Adipose tissue (tissue), 3 donors: ENCODE data around the gene ATP6V0C. TPM values are rescaled to one million over a fixed set of nuclear protein-coding genes. Genes with fewer than 3 reads are reported as not detected.
A peak's percentile ranks its signal among the peaks of the same experiment; 100 is the strongest.
"Not testable (repeated sequence)": the region's sequence is repeated elsewhere in the genome, so short reads cannot be mapped to it uniquely, and the experiment has no call there.

Source experiments
- H3K27ac ChIP-seq: one replicate; pipeline ENCODE4 v1.5.1; 2013; ENCODE audit warnings: low read depth, low read length
- WGBS, 3 donors: extraction: QIAGEN DNeasy Blood & Tissue Kit; methylation state at CpG; one replicate each; pipeline ENCODE4 v1.1.7; 2013; 5-methylcytosine and 5-hydroxymethylcytosine counted together
- polyA plus RNA-seq, 3 donors: library from polyadenylated mRNA; stranded (reverse); fragments of 200-250 nt; gene quantifications; one replicate each; pipeline ENCODE4 v1.2.3, GENCODE V29; 2013
- donor health status: healthy with polysubstance abuse.
- donor health status: Bipolar disorder and iron deficiency.
- donor health status: healthy.

Gene ATP6V0C
- polyA plus RNA-seq, 3 donors: 74.2 to 236 (median 89.1) TPM

GRCh38 chr16:2531696-2532493, 18.1 kb downstream of the ATP6V0C start:
- WGBS, 3 donors: 0 to 1% (median 1%) methylated on average over 60 to 84 of the region's 84 CpGs
- H3K27ac ChIP-seq: peak overlapping the region; percentile 93

DNA sequence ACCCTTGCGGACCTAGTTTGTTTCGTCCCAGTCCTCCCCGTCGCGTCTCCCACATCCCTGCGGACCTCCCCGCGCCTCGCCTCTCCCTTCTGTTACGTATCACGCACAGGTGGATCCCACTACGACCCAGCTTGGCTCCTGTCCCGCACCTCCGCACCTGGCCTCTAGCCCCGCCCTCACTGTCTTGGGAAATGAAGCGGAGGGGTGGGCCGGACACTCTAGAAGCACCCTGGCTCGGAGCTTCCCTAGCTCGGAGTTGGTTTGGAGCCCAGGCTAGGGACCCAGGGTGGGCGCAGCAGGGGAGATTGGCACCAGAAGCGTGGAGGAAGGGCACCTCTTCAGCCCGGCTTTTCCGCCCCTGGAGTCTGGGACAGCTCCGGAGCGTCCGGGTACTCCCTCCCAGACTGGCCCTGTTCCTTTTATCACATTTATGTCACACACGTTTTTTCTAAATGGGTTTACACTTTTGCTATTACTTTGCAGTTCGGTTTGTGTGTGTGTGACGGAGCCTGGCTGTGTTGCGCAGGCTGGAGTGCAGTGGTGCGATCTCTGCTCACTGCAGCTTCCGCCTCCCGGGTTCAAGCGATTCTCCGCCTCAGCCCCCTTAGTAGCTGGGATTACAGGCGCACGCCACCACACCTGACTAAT, 18.9 kb downstream of the ATP6V0C start:
- WGBS, 3 donors: 0 to 3% (median 2%) methylated on average over 37 of the region's 37 CpGs
- H3K27ac ChIP-seq: peak overlapping the region; percentile 93

GRCh38 chr16:2533142-2533755, 19.5 kb downstream of the ATP6V0C start:
- WGBS, 3 donors: 25 to 40% (median 39%) methylated on average over 12 to 16 of the region's 16 CpGs
- peak overlapping the region; percentile 93 for H3K27ac ChIP-seq

DNA sequence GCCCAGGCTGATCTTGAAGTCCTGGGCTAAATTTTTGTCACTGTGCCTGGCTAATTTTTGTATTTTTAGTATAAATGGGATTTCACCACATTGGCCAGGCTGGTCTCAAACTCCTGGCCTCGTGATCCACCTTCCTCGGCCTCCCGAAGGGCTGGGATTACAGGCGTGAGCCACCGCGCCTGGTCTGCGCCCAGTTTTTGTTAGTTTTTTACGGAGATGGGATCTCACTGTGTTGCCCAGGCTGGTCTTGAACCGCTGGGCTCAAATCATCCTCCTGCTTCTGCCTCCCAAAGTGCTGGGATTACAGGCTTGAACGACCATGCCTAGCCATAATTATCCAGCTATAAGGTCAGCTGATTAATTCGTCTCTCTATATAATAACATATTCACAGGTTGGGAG, 20.2 kb downstream of the ATP6V0C start:
- no peak overlapping the region for H3K27ac ChIP-seq
- 83 to 90% (median 90%) methylated on average over 11 of the region's 11 CpGs for WGBS, 3 donors

DNA sequence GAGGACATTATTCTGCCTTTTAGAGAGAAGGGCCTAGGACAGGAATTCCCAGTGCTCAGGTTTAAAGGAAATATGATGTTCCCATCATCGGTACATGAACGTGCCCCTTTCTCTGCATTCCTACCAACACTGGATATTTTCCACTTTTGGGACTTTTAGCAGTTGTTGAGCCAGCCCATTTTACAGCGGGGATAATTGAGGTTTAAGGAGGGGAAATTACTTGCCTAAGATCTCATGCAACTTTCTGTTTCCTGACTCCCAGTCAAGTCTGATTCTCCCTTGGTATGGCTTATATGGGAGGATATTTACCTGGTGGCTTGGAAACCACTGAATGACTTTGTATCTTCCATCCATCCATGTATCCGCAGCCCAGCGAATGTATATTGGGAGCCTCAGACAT, 20.6 kb downstream of the ATP6V0C start:
- not testable (repeated sequence) for H3K27ac ChIP-seq
- WGBS, 3 donors: 86 to 90% (median 88%) methylated on average over 5 of the region's 5 CpGs

- no peak overlapping the region for H3K27ac ChIP-seq
- WGBS, 3 donors: 60 to 84% (median 73%) methylated on average over 9 of the region's 9 CpGs
Measured at GRCh38 chr16:2535625-2536013, 21.9 kb downstream of the ATP6V0C start.

- H3K27ac ChIP-seq: peak within 1 kb of the TSS; percentile 48
- WGBS, 3 donors: 0 to 1% (median 1%) methylated on average over 89 to 121 of the region's 126 CpGs
Measured at GRCh38 chr16:2537451-2538379, 24.0 kb downstream of the ATP6V0C start, which contains the start of gene PDPK1. Gene PDPK1 (plus strand): TSS chr16:2538021. CDS start chr16:2538113, 92 bp downstream.

DNA sequence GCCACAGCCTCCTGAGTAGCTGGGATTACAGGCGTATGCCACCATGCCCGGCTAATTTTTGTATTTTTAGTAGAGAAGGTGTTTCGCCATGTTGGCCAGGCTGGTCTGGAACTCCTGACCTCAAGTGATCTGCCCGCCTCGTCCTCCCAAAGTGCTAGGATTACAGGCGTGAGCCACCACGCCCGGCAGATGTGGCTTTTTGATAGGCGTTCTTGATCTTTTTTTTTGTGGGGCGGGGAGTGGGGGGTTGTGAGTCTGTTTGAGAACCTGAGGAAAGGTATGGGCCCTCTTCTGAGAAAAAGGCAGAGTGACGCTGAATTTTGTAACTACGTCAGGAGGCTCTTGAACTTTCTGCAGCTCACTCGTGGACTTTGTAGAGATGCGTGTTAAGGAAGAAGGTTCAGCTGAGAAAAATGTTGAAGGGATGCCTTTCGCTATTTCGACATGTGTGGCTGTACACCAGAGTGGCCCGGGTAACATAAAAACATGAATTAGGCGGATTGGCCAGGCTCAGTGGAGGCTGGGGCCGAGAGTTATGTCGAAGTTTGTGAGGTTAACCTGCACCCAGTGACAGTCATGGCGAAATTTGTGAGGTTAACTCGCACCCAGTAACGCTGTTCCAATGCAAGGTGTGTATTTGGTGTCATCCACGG, 25.6 kb downstream of the ATP6V0C start:
- 73 to 80% (median 78%) methylated on average over 24 of the region's 24 CpGs for WGBS, 3 donors
- not testable (repeated sequence) for H3K27ac ChIP-seq

DNA sequence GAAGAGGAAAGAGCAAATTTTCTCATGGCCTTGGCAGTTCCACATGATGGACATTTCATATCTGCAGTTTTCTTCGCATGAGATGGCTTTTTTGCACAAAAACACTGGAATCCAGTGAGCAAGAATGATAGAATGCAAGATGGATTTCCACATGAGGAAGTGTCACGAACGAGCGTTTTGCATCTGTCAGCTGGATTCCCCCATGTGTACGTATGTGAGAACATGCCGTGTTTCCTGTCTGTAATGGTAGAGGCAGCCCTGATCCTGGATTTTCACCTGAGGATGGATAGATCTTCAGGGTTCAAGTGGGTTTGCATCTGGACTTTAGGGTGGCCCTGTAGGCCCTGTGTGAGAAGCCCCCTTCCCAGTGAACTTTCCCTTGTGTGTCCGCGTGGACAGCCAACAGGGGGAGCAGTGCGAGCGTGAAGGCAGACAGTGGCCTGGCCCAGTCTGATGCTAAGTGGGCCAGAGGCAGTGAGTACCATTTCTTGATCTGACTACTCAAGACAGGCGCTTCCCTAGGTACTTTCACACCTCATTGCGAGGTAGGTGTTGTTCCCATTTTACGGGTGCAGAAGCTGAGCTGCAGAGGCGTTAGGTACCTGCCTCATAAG, 26.2 kb downstream of the ATP6V0C start:
- not testable (repeated sequence) for H3K27ac ChIP-seq
- 38 to 54% (median 49%) methylated on average over 14 of the region's 14 CpGs for WGBS, 3 donors

- WGBS, 3 donors: 46 to 63% (median 49%) methylated on average over 1 to 4 of the region's 4 CpGs
- H3K27ac ChIP-seq: not testable (repeated sequence)
Measured at GRCh38 chr16:2540912-2541311, 27.2 kb downstream of the ATP6V0C start.

DNA sequence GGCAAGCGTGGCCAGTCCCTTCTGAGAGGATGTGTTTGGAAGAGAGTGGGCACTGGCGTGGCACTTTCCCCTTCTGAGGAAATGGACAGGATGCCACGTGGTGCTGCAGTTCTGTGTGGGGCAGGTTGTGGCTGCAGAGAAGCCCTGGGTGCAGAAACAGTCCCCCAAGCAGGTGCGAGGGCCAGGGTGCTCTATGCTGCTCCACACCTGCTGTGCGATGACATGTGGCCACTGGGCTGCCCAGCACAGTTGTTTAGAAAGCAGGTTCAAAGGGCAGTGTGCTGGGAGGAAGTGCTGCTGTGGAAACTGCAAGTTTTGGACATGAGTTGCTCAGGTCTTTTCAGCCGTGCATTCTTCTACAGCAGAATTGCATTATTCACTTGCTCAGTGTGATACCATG, 27.7 kb downstream of the ATP6V0C start:
- 41 to 63% (median 54%) methylated on average over 6 of the region's 6 CpGs for WGBS, 3 donors
- H3K27ac ChIP-seq: not testable (repeated sequence)

DNA sequence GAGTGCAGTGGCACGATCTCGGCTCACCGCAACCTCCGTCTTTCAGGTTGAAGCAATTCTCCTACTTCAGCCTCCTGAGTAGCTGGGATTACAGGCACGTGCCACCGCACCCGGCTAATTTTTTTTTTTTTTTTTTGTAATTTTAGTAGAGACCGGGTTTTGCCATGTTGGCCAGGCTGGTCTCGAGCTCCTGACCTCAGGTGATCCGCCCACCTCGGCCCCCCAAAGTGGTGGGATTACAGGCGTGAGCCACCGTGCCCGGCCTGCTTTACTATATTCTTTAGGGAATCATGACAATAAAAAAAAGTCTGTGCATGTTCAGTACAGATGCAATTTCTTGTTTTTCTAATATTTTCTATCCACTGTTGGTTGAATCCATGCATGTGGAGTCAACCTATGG, 30.0 kb downstream of the ATP6V0C start:
- not testable (repeated sequence) for H3K27ac ChIP-seq
- 82 to 90% (median 90%) methylated on average over 14 of the region's 14 CpGs for WGBS, 3 donors

DNA sequence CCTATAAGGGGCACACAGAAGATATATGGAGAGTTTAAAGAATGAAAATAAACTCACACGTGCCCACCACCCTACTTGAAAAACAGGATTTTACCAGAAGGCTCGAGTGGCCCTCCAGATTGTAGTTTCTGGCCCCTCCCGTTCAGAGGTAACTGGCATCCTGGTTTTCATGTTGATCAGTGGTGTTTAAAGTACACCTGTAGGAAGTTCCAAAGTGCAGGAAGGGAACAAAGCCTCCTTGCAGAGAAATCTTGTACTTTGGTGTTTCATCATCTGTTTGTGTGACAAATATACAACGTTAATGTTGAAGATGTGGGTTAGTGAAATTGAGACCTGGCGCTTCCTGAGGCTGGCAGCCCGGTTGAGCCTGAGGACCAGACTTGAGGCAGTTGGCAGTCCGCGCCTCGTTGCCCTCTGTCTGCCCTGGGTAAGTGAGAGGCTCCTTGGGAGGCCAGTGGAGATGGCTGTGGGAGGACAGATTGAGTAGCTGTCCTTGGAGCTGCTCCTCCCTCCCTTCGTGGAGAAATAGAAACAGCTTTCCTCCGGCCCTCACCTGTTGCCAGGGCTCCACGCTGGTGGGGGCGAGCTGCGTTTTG, 36.6 kb downstream of the ATP6V0C start:
- not testable (repeated sequence) for H3K27ac ChIP-seq
- WGBS, 3 donors: no CpG with 5 or more reads among the region's 14 CpGs

DNA sequence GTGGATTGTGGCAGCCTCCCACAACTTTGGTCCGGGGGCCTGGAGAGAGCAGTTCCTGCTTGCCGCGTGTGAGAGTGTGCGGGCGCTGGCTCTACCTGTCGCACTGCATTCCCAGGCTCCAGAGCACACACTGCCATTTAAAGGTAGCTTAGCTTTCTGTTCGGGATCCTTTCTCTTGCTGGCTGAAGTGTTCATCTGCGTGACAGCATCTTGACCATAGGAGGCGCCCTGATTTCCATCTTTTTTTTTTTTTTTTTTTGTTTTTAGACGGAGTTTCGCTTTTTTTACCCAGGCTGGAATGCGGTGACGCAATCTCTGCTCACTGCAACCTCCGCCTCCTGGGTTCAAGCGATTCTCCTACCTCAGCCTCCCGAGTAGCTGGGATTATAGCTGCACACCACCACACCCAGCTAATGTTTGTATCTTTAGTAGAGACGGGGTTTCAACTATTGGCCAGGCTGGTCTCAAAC, 37.7 kb downstream of the ATP6V0C start:
- H3K27ac ChIP-seq: not testable (repeated sequence)
- WGBS, 3 donors: 49 to 61% (median 55%) methylated on average over 11 to 12 of the region's 17 CpGs

- whole genome bisulfite sequencing, 3 donors: no CpG with 5 or more reads among the region's 13 CpGs
Measured at GRCh38 chr16:2554709-2555425, 41.1 kb downstream of the ATP6V0C start.

GRCh38 chr16:2557150-2557549, 43.4 kb downstream of the ATP6V0C start:
- WGBS, 3 donors: 88 to 100% methylated on average over 3 to 6 of the region's 15 CpGs; no CpG with 5 or more reads in 1 of the 3 donors
- H3K27ac ChIP-seq: not testable (repeated sequence)

More at GRCh38 chr16:2554709-2555425, 41.1 kb downstream of the ATP6V0C start:
- H3K27ac ChIP-seq: not testable (repeated sequence)
